H9 (cell line): ENCODE measurements around the gene ACOXL. TPM values are rescaled to one million over a fixed set of nuclear protein-coding genes. Genes with fewer than 3 reads are reported as not detected.
A peak's percentile ranks its signal among the peaks of the same experiment; 100 is the strongest.

Experiments used
- DNase-seq: peaks from one replicate; pipeline ENCODE4 v3.0.0-alpha.2; 2017
- H2AFZ ChIP-seq: one replicate; pipeline ENCODE4 v1.6.1; 2013; ENCODE audit warnings: mild to moderate bottlenecking, low read length, control low read depth, moderate library complexity
- H2AK5ac ChIP-seq: 2 replicates; pipeline ENCODE4 v1.6.1; 2013; ENCODE audit warnings: low read length, control low read depth, mixed read lengths; ENCODE audit not compliant: insufficient read length
- H2BK120ac ChIP-seq: one replicate; pipeline ENCODE4 v1.6.1; 2013; ENCODE audit warnings: low read depth, mild to moderate bottlenecking, low read length, control low read depth, inconsistent platforms; ENCODE audit not compliant: poor library complexity, severe bottlenecking
- H2BK12ac ChIP-seq: 2 replicates; pipeline ENCODE4 v1.6.1; 2013; ENCODE audit warnings: low read length, control low read depth, mixed read lengths, low read depth; ENCODE audit not compliant: insufficient read length
- H2BK15ac ChIP-seq: 2 replicates; pipeline ENCODE4 v1.6.1; 2013; ENCODE audit warnings: low read depth, low read length, control low read depth
- H2BK20ac ChIP-seq: one replicate; pipeline ENCODE4 v1.6.1; 2013; ENCODE audit warnings: low read depth, mild to moderate bottlenecking, low read length, control low read depth, inconsistent platforms; ENCODE audit not compliant: poor library complexity, severe bottlenecking
- H2BK5ac ChIP-seq: 2 replicates; pipeline ENCODE4 v1.6.1; 2013; ENCODE audit warnings: low read length, control low read depth, mixed read lengths; ENCODE audit not compliant: insufficient read length
- H3K14ac ChIP-seq: 2 replicates; pipeline ENCODE4 v1.6.1; 2013; ENCODE audit warnings: low read length, control low read depth; ENCODE audit not compliant: insufficient read depth
- H3K18ac ChIP-seq: 2 replicates; pipeline ENCODE4 v1.6.1; 2013; ENCODE audit warnings: low read depth, mild to moderate bottlenecking, mixed read lengths, low read length, control low read depth; ENCODE audit not compliant: insufficient read length
- H3K23ac ChIP-seq: 2 replicates; pipeline ENCODE4 v1.6.1; 2013; ENCODE audit warnings: low read length, control low read depth, mixed read lengths, low read depth; ENCODE audit not compliant: insufficient read length
- H3K23me2 ChIP-seq: 2 replicates; pipeline ENCODE4 v1.6.1; 2013; ENCODE audit warnings: low read depth, mild to moderate bottlenecking, mixed read lengths, low read length, control low read depth; ENCODE audit not compliant: insufficient read length, poor library complexity, severe bottlenecking
- H3K27ac ChIP-seq: 2 replicates; pipeline ENCODE4 v1.5.1; 2013; ENCODE audit warnings: low read length, control low read depth, mixed read lengths, low read depth; ENCODE audit not compliant: insufficient read length
- H3K27me3 ChIP-seq: 2 replicates; pipeline ENCODE4 v1.6.1; 2013; ENCODE audit warnings: low read length, control low read depth, inconsistent platforms; ENCODE audit not compliant: insufficient read depth
- H3K4ac ChIP-seq: 2 replicates; pipeline ENCODE4 v1.6.1; 2013; ENCODE audit warnings: low read depth, mild to moderate bottlenecking, control low read depth, inconsistent platforms, low read length, moderate library complexity
- H3K4me1 ChIP-seq: 2 replicates; pipeline ENCODE4 v1.6.1; 2013; ENCODE audit warnings: low read length, control low read depth, inconsistent platforms; ENCODE audit not compliant: insufficient read depth
- H3K4me2 ChIP-seq: 2 replicates; pipeline ENCODE4 v1.6.1; 2013; ENCODE audit warnings: low read length, control low read depth, mixed read lengths; ENCODE audit not compliant: insufficient read length, insufficient read depth
- H3K56ac ChIP-seq: 2 replicates; pipeline ENCODE4 v1.6.1; 2013; ENCODE audit warnings: low read depth, mild to moderate bottlenecking, mixed read lengths, low read length, control low read depth; ENCODE audit not compliant: insufficient read length
- H3K79me1 ChIP-seq: 2 replicates; pipeline ENCODE4 v1.6.1; 2013; ENCODE audit warnings: low read depth, mild to moderate bottlenecking, moderate library complexity, low read length, control low read depth, inconsistent platforms; ENCODE audit not compliant: insufficient read depth, poor library complexity, severe bottlenecking
- H3K79me2 ChIP-seq: 2 replicates; pipeline ENCODE4 v1.6.1; 2013; ENCODE audit warnings: low read length, control low read depth, inconsistent platforms; ENCODE audit not compliant: insufficient read depth
- H3K9ac ChIP-seq: 2 replicates; pipeline ENCODE4 v1.6.1; 2013; ENCODE audit warnings: low read length, control low read depth, mixed read lengths; ENCODE audit not compliant: insufficient read length; ENCODE audit errors: extremely low read depth
- H3K9me3 ChIP-seq: one replicate; pipeline ENCODE4 v1.6.1; 2013; ENCODE audit warnings: low read depth, low read length, inconsistent platforms; ENCODE audit not compliant: control insufficient read depth
- H3T11ph ChIP-seq: one replicate; pipeline ENCODE4 v1.6.1; 2013; ENCODE audit warnings: mild to moderate bottlenecking, low read length, control low read depth, inconsistent platforms
- H4K20me1 ChIP-seq: one replicate; pipeline ENCODE4 v1.6.1; 2013; ENCODE audit not compliant: control insufficient read depth, insufficient read length, insufficient read depth
- H4K5ac ChIP-seq: 2 replicates; pipeline ENCODE4 v1.6.1; 2013; ENCODE audit warnings: low read depth, mild to moderate bottlenecking, mixed read lengths, low read length, control low read depth; ENCODE audit not compliant: insufficient read length
- H4K8ac ChIP-seq: replicated peaks from 2 replicates; pipeline ENCODE4 v1.6.1; 2013; ENCODE audit warnings: low read length, control low read depth, mixed read lengths, low read depth; ENCODE audit not compliant: insufficient read length
- H4K91ac ChIP-seq: 2 replicates; pipeline ENCODE4 v1.6.1; 2013; ENCODE audit warnings: low read depth, mild to moderate bottlenecking, moderate library complexity, mixed read lengths, low read length, control low read depth; ENCODE audit not compliant: insufficient read length
- H3K27ac Mint-ChIP-seq, 3 experiments: 2 replicates in 2 of 3; 3 replicates in 1 of 3; pipeline ENCODE4 v1.8.0; 2020 to 2021; ENCODE audit warnings: mixed read lengths in 3 of 3, mild to moderate bottlenecking in 1 of 3, moderate library complexity in 1 of 3
- H3K27me3 Mint-ChIP-seq: 2 replicates; pipeline ENCODE4 v1.8.0; 2021; ENCODE audit warnings: low read depth, mild to moderate bottlenecking, moderate library complexity, mixed read lengths
- H3K36me3 Mint-ChIP-seq, 3 experiments: 2 replicates in 2 of 3; 3 replicates in 1 of 3; pipeline ENCODE4 v1.8.0; 2020 to 2021; ENCODE audit warnings: low read depth in 3 of 3, mixed read lengths in 3 of 3; ENCODE audit not compliant: insufficient read depth in 1 of 3
- H3K4me1 Mint-ChIP-seq, 2 experiments: 2 replicates each; pipeline ENCODE4 v1.8.0; 2020; ENCODE audit warnings: mixed read lengths in 2 of 2
- H3K4me3 Mint-ChIP-seq, 2 experiments: 2 replicates in 1 of 2; 3 replicates in 1 of 2; pipeline ENCODE4 v1.8.0; 2020 to 2021; ENCODE audit warnings: mild to moderate bottlenecking in 2 of 2, mixed read lengths in 2 of 2, moderate library complexity in 1 of 2
- H3K9me3 Mint-ChIP-seq, 2 experiments: 2 replicates in 1 of 2; 3 replicates in 1 of 2; pipeline ENCODE4 v1.8.0; 2020; ENCODE audit warnings: mild to moderate bottlenecking in 2 of 2, mixed read lengths in 2 of 2, moderate library complexity in 1 of 2
- WGBS: extraction: QIAGEN DNeasy Blood & Tissue Kit; methylation state at CpG from one replicate; pipeline ENCODE4 v1.1.7; 2013; ENCODE audit warnings: missing lambda C conversion rate, low lambda C conversion rate, mixed read lengths; ENCODE audit not compliant: insufficient read length; ENCODE audit errors: extremely low coverage; 5-methylcytosine and 5-hydroxymethylcytosine counted together
- total RNA-seq: library from RNA; stranded (reverse); gene quantifications from 2 replicates; pipeline ENCODE4 v1.2.1, GENCODE V29; 2021
- TF ChIP-seq, protein P1 (sequence below): fragments of 200-600 bp; sonication (generic); conservative IDR thresholded peaks from 3 replicates; pipeline ENCODE4 v1.8.0; 2021; ENCODE audit warnings: antibody characterized with exemption, mild to moderate bottlenecking

The ACOXL gene
- total RNA-seq, 1 experiment from 2014 or later = 37.6 TPM

DNA sequence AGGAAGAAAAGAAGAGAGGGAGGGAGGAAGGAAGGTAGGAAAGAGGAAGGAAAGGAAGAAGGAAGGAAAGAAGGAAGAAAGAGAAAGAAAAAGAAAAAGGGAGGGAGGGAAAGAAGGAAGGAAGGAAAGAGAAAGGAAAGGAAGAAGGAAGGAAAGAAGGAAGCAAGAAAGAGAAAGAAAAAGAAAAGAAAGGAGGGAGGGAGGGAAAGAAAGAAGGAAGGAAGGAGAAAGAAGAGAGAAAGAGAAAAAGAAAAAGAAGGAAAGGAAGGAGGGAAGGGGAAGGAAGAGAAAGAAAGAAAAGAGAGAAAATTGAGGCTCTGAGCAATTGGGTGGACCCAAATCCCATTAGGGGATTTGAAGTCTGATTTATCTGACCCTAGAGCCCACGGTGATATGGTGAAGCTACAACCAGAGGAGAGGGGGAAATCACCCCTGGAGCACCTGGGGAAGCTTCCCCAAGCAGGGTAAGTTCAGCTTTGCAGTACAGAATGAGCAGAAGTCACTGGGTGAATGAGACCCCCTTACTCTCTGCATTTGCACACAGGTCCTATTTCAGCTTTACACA is 210.8 kb downstream of the ACOXL start:
- Histone ChIP-seq H3K27ac (no peak overlapping the region), H4K91ac (no peak overlapping the region), H3K27me3 (no peaks in the 10 kb centered on the region), H4K20me1 (no peaks in the 10 kb centered on the region), H2BK5ac (no peak overlapping the region), H2AK5ac (no peak overlapping the region), H4K8ac (no peak overlapping the region), H3K79me1 (no peaks in the 10 kb centered on the region), H3K23ac (no peak overlapping the region), H4K5ac (no peak overlapping the region), H2BK12ac (no peak overlapping the region), H3K56ac (no peak overlapping the region), H3K4ac (no peak overlapping the region), H2BK20ac (no peak overlapping the region), H3K9ac (no peak overlapping the region), H3K9me3 (no peaks in the 10 kb centered on the region), H3K18ac (no peak overlapping the region), H3K23me2 (no peaks in the 10 kb centered on the region), H2AFZ (no peak overlapping the region), H2BK120ac (no peak overlapping the region), H3K14ac (no peak overlapping the region), H3K4me2 (no peak overlapping the region), H3K4me1 (no peaks in the 10 kb centered on the region), H3T11ph (no peak overlapping the region), H2BK15ac (no peak overlapping the region), H3K79me2 (no peaks in the 10 kb centered on the region)
- no peak overlapping the region for H3K4me3 Mint-ChIP-seq
- H3K36me3 Mint-ChIP-seq = peaks cover 0 to 17% (median 9%) of the 10 kb centered on the region in 3 experiments; a peak in 5 of 7 replicates
- peaks cover 8 to 10% of the 10 kb centered on the region in 2 experiments for H3K4me1 Mint-ChIP-seq
- H3K27ac Mint-ChIP-seq = peak overlapping the region in 1 of 3 experiments; percentile 68; a peak in 1 of 7 replicates
- no peak for DNase-seq
- no peaks in the 10 kb centered on the region for H3K27me3 Mint-ChIP-seq
- WGBS = no CpG with 5 or more reads among the region's 1 CpG
- H3K9me3 Mint-ChIP-seq = 0 out of 5 replicates have a peak, but pooled peaks cover 0 to 5% of the 10 kb centered on the region in 2 experiments
- TF ChIP-seq, protein P1, sequence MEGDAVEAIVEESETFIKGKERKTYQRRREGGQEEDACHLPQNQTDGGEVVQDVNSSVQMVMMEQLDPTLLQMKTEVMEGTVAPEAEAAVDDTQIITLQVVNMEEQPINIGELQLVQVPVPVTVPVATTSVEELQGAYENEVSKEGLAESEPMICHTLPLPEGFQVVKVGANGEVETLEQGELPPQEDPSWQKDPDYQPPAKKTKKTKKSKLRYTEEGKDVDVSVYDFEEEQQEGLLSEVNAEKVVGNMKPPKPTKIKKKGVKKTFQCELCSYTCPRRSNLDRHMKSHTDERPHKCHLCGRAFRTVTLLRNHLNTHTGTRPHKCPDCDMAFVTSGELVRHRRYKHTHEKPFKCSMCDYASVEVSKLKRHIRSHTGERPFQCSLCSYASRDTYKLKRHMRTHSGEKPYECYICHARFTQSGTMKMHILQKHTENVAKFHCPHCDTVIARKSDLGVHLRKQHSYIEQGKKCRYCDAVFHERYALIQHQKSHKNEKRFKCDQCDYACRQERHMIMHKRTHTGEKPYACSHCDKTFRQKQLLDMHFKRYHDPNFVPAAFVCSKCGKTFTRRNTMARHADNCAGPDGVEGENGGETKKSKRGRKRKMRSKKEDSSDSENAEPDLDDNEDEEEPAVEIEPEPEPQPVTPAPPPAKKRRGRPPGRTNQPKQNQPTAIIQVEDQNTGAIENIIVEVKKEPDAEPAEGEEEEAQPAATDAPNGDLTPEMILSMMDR = no peak
